Measurements from ENCODE around the gene CSNK1E. TPM values are rescaled to one million over a fixed set of nuclear protein-coding genes. Genes with fewer than 3 reads are reported as not detected.
A peak's percentile ranks its signal among the peaks of the same experiment; 100 is the strongest.

CSNK1E gene
- total and polyA plus RNA-seq, 2 of the 4 experiments (the other 2 are of a cell fraction): 116 to 276 TPM

DNA sequence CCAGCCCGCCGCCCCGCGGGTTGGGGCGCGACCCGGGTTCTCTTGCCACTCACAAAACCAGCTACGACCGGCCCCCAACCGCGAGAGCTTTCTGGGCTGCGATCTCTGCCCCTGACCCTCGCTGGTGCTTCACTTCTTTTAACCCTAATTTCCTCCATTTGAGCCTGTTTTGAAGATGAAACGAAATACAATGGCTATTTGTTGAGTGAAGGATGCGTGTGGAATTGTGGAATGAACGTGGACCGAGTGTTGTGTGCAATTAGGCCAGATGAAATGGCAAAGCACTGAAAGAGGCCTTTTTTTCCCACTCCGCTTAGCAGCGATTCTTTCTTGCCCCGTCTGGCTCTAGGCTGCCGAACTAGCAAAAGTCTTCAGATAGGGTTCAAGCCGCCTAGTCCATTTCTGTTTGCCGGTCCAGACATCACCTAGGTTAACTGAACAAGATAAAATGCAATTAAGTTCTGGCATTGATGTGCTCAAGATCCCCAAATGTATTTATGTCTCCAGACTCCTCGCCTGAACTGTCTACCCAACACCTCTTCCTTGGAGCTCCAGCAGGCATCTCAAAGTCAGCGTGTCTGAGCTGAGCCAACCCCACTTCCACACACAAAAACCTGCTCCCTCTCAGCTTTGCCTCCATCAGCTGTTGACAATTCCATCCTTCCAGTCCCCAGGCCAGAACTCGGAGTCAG, 44.0 kb downstream of the CSNK1E start:
- DNase-seq: no peak
- TF ChIP-seq FOS (IDR thresholded peaks at IDR 0.05; ENCODE audit: low read depth, low read length) (no peak), MAFK (IDR thresholded peaks at IDR 0.05; ENCODE audit: low read depth, low read length) (no peak), POLR2A (IDR thresholded peaks at IDR 0.05; ENCODE audit: low read depth, low read length) (no peak), NFE2L2 (IDR thresholded peaks at IDR 0.05; ENCODE audit: low read depth, low read length) (no peak), CHD1 (IDR thresholded peaks at IDR 0.05; ENCODE audit: low read depth, low read length) (no peak), BHLHE40 (IDR thresholded peaks at IDR 0.05; ENCODE audit: low read depth, low read length) (no peak), RCOR1 (IDR thresholded peaks at IDR 0.05; ENCODE audit: insufficient replicate concordance, low read length) (no peak), MAZ (IDR thresholded peaks at IDR 0.05; ENCODE audit: borderline replicate concordance, low read depth, low read length) (no peak), SMC3 (IDR thresholded peaks at IDR 0.05; ENCODE audit: low read depth, low read length) (no peak), RFX5 (IDR thresholded peaks at IDR 0.05; ENCODE audit: low read depth, low read length) (no peak), MXI1 (IDR thresholded peaks at IDR 0.05; ENCODE audit: borderline replicate concordance, low read depth, low read length) (no peak), CTCF (conservative IDR thresholded peaks at IDR 0.05; ENCODE audit: low read depth, low read length) (no peak), RAD21 (IDR thresholded peaks at IDR 0.05; ENCODE audit: low read length) (no peak)
- TF ChIP-seq, protein P1, sequence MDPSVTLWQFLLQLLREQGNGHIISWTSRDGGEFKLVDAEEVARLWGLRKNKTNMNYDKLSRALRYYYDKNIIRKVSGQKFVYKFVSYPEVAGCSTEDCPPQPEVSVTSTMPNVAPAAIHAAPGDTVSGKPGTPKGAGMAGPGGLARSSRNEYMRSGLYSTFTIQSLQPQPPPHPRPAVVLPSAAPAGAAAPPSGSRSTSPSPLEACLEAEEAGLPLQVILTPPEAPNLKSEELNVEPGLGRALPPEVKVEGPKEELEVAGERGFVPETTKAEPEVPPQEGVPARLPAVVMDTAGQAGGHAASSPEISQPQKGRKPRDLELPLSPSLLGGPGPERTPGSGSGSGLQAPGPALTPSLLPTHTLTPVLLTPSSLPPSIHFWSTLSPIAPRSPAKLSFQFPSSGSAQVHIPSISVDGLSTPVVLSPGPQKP (IDR thresholded peaks at IDR 0.05; ENCODE audit: borderline replicate concordance, low read depth, low read length): no peak
- TF ChIP-seq, protein P2, sequence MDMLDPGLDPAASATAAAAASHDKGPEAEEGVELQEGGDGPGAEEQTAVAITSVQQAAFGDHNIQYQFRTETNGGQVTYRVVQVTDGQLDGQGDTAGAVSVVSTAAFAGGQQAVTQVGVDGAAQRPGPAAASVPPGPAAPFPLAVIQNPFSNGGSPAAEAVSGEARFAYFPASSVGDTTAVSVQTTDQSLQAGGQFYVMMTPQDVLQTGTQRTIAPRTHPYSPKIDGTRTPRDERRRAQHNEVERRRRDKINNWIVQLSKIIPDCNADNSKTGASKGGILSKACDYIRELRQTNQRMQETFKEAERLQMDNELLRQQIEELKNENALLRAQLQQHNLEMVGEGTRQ (IDR thresholded peaks at IDR 0.05; ENCODE audit: low read depth, low read length): no peak

More for the DNA sequence above, 44.0 kb downstream of the CSNK1E start:
- H3K27me3 ChIP-seq (ENCODE audit: control insufficient read depth, insufficient read depth, low read length): no peaks in the 10 kb centered on the region
- H2BK120ac ChIP-seq (ENCODE audit: low read depth, low read length): peak overlapping the region; percentile 84
- peak overlapping the region; percentile 85 for H3K4me2 ChIP-seq (ENCODE audit: low read depth, low read length)
- BruUV-seq (replicated peaks): no TSS peak
- H3K56ac ChIP-seq (ENCODE audit: extremely low read depth, insufficient read depth, low read length): peak overlapping the region; percentile 70
- CTCF ChIA-PET: interaction anchor here (0.6 kb wide), 1 partner anchor 15 kb away, joined by 6 read pairs; no protein-coding TSS in a partner anchor
- H4K20me1 ChIP-seq (ENCODE audit: insufficient read depth, low read length): peaks cover 43% of the 10 kb centered on the region
- dilution Hi-C loops (cut with HindIII; ENCODE audit: low sequenced_read_pairs, unreplicated experiment): no loop called here
- H3K14ac ChIP-seq (replicated peaks; ENCODE audit: low read depth, low read length): peak overlapping the region; percentile 98
- in situ Hi-C loops (cut with MboI; ENCODE audit: low sequenced_read_pairs): no loop called here
- H4K5ac ChIP-seq (ENCODE audit: low read depth, low read length): peak overlapping the region; percentile 95
- H3K27ac ChIP-seq (ENCODE audit: insufficient read depth, low read length): peak overlapping the region; percentile 97
- H2AK9ac ChIP-seq (replicated peaks; ENCODE audit: low read depth, low read length, poor library complexity): peak overlapping the region; percentile 84
- 27% methylated on average over 7 of the region's 26 CpGs; no CpG with 5 or more reads in 1 of the 2 experiments for WGBS, 2 experiments (ENCODE audit: extremely low coverage in 2 of 2, insufficient read length in 1 of 2)
- peak overlapping the region; percentile 85; the same call in 2 of the 3 replicates for H2BK15ac ChIP-seq (ENCODE audit: low read depth, low read length)
- peak overlapping the region; percentile 84 for H4K91ac ChIP-seq (ENCODE audit: insufficient read depth, low read depth, low read length)
- peaks cover 27% of the 10 kb centered on the region for H3K9me1 ChIP-seq (ENCODE audit: insufficient read depth, low read length)
- peak overlapping the region; percentile 97 for H3K23ac ChIP-seq (ENCODE audit: low read depth, low read length)
- H4K8ac ChIP-seq (ENCODE audit: low read depth in 2 of 2, low read length in 2 of 2): peak overlapping the region; percentile 92 to 98
- H3K18ac ChIP-seq (ENCODE audit: low read depth, low read length): peak overlapping the region; percentile 74
- peak overlapping the region; percentile 85 for H3K4ac ChIP-seq (ENCODE audit: low read depth, low read length)
- intact Hi-C loops (cut with micrococcal nuclease): no loop called here
- H2BK5ac ChIP-seq (ENCODE audit: low read depth, low read length, poor library complexity, severe bottlenecking): peak overlapping the region; percentile 87
- H3K4me3 ChIP-seq (ENCODE audit: insufficient read depth, low read depth, low read length): peak overlapping the region; percentile 47
- peak; percentile 5; the same call in 1 of the 2 replicates for ATAC-seq (ENCODE audit: low read depth)
- peak overlapping the region; percentile 65 for H2AK5ac ChIP-seq (ENCODE audit: low read depth, low read length)
- no peaks in the 10 kb centered on the region for H3K9me3 ChIP-seq (ENCODE audit: control insufficient read depth, insufficient read depth, low read length)
- H2AFZ ChIP-seq (replicated peaks; ENCODE audit: low read length, poor library complexity): peak overlapping the region; percentile 97
- POLR2A ChIA-PET (ENCODE audit: unreplicated experiment): no interaction called here
- peaks cover 12 to 52% of the 10 kb centered on the region in 2 experiments; a peak in 3 of 4 replicates for H3K79me1 ChIP-seq (ENCODE audit: low read depth in 1 of 2, low read length in 2 of 2)
- peaks cover 2% of the 10 kb centered on the region; the same call in 1 of the 2 replicates for H3K36me3 ChIP-seq (ENCODE audit: control insufficient read depth, insufficient read depth, low read length)
- H3K9ac ChIP-seq (ENCODE audit: low read depth, low read length): peak overlapping the region; percentile 95
- peaks cover 18% of the 10 kb centered on the region for H3K4me1 ChIP-seq (ENCODE audit: control insufficient read depth, insufficient read depth, low read length)
- H2BK20ac ChIP-seq (ENCODE audit: low read depth, low read length): peak overlapping the region; percentile 80; the same call in 1 of the 2 replicates

Measured in IMR-90 (cell line).